Adrenal gland (tissue), 12 donors: ENCODE measurements around the gene GNB1L. TPM values are rescaled to one million over a fixed set of nuclear protein-coding genes. Genes with fewer than 3 reads are reported as not detected.

Experiments used
- DNase-seq, 7 donors: peaks; one replicate each; pipeline ENCODE4 v3.0.0-alpha.2; 2019 to 2020
- H3K27ac ChIP-seq, 5 donors: fragments of 200-600 bp; sonication (generic) in 4 of 5; 1 replicate in 3 of 5; 2 replicates in 2 of 5; pipeline versions ENCODE4 v1.5.1 to v1.8.0; 2016 to 2020; ENCODE audit warnings: mild to moderate bottlenecking in 1 of 5
- H3K27me3 ChIP-seq: fragments of 200-600 bp; 2 replicates; pipeline ENCODE4 v1.8.0; 2021
- H3K36me3 ChIP-seq, 2 donors: fragments of 200-600 bp; replicated peaks in 1 of 2; 1 replicate in 1 of 2; 2 replicates in 1 of 2; pipeline versions ENCODE4 v1.5.1 to v1.8.0; 2018 to 2022
- H3K4me1 ChIP-seq, 2 donors: fragments of 200-600 bp; replicated peaks in 1 of 2; 1 replicate in 1 of 2; 2 replicates in 1 of 2; pipeline versions ENCODE4 v1.5.1 to v1.8.0; 2018 to 2021
- H3K4me3 ChIP-seq, 4 donors: fragments of 200-600 bp; sonication (generic) in 3 of 4; one replicate each; pipeline ENCODE4 v1.5.1; 2016 to 2018
- H3K9me3 ChIP-seq, 3 donors: fragments of 200-600 bp; sonication (generic) in 1 of 3; replicated peaks in 1 of 3; 1 replicate in 2 of 3; 2 replicates in 1 of 3; pipeline versions ENCODE4 v1.5.1 to v1.8.0; 2016 to 2021
- POLR2A ChIP-seq, 2 donors: fragments of 450-650 bp; IDR thresholded peaks; one replicate each; pipeline ENCODE4 v1.6.1; 2017; ENCODE audit warnings: antibody characterized with exemption in 2 of 2, mild to moderate bottlenecking in 2 of 2, moderate library complexity in 1 of 2
- WGBS, 4 donors: extraction: QIAGEN DNeasy Blood & Tissue Kit in 2 of 4; methylation state at CpG; one replicate each; pipeline versions ENCODE4 v1.1.5 to v1.1.7; 2013 to 2017; 5-methylcytosine and 5-hydroxymethylcytosine counted together
- intact Hi-C, 2 donors: fragments of 100-400 bp; cut with DNase I; formaldehyde crosslinking; loops; one replicate each; pipeline versions ENCODE4 v1.14.1 to v1.15.0; 2022 to 2023
- polyA plus RNA-seq, 3 donors: library from polyadenylated mRNA; stranded (reverse); fragments of 200-250 nt in 2 of 3; fragments of 350-450 nt in 1 of 3; fragmentation: Illumina TruSeq in 1 of 3; extraction: RNeasy Lipid Tissue Mini Kit (QIAGEN cat#74804) in 1 of 3; gene quantifications; one replicate each; pipeline ENCODE4 v1.2.3, GENCODE V29; 2013 to 2014
- total RNA-seq, 9 donors: library from RNA; depleted of rRNA in 4 of 9; stranded (reverse); fragments of >200 nt in 4 of 9; fragments of 120-200 nt in 1 of 9; fragmentation: NEBNext Ultra II Directional in 1 of 9; extraction: Animal tissue kit (Norgen Biotek cat#: 25700) in 1 of 9; gene quantifications; one replicate each; pipeline versions ENCODE4 v1.1.0 to v1.2.4, GENCODE V29; 2013 to 2023
- TF ChIP-seq, protein P1 (sequence below), 6 experiments: fragments of 450-650 bp in 4 of 6; fragments of 200-600 bp in 2 of 6; sonication (generic) in 1 of 6; IDR thresholded peaks; 1 replicate in 5 of 6; 2 replicates in 1 of 6; pipeline versions ENCODE4 v1.5.1 to v1.8.0; 2016 to 2021; ENCODE audit warnings: antibody characterized with exemption in 6 of 6, mild to moderate bottlenecking in 2 of 6, moderate library complexity in 1 of 6
- donor health status: healthy with polysubstance abuse.
- donor health status: Bipolar disorder and iron deficiency.
- donor health status: DM: yes; HTN: yes; CAD: no.
- donor health status: DM: no; HTN: no; CAD: no.
- donor health status: DM: no; HTN: no; CAD: no.
- donor health status: DM: yes; HTN: yes; CAD: no.

GNB1L gene
- total and polyA plus RNA-seq, 12 donors: 0.26 to 6.6 (median 4.2) TPM; not detected in 1

DNA sequence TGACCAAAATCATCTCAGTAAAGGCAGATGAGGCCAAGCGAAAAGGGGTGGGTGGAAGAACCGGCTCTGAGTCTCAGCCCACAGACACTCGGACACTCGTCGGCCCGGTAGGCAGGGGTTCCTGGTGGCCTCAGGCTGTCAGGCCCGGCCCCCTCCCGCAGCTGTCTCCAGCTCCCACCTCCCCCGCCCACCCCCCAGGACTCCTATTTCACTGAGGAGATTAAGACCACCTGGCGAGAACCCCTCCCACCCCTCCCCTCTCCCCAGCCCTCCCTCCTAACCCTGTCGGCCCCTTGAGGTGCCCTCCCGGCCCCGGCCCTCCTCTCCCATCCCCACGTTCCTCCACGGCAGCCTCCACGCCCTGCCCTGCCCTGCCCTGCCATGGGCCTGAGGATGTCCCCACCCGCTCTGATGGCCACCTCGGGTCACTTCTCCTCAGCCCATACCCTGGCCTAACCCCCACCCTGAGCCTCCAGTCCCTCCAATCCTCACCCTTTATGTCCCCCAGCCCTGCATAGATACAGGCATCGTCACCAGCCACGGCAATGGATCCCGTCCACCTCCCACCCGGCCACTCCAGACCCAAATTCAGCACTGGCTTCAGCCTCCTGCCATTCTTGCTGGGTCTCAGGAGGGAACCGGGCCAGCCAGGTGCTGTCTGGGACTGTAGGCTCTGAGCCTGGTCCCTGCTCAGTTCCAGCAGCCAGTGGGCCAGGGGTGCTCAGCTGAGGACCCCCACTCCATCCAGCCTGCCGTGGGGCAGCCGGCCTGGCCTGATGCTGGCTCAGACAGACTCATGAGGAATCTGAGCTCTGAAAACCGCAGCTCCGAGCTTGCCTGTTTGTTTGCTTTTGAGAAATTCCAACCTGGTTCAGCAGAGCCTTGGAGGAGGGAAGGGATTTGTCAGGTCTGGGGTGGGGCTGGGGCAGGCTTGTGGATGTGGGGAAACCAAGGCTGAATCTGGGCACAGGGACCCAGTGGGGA, 103.9 kb downstream of the GNB1L start:
- peaks cover 23% of the 10 kb centered on the region for H3K27me3 ChIP-seq
- TF ChIP-seq, protein P1, sequence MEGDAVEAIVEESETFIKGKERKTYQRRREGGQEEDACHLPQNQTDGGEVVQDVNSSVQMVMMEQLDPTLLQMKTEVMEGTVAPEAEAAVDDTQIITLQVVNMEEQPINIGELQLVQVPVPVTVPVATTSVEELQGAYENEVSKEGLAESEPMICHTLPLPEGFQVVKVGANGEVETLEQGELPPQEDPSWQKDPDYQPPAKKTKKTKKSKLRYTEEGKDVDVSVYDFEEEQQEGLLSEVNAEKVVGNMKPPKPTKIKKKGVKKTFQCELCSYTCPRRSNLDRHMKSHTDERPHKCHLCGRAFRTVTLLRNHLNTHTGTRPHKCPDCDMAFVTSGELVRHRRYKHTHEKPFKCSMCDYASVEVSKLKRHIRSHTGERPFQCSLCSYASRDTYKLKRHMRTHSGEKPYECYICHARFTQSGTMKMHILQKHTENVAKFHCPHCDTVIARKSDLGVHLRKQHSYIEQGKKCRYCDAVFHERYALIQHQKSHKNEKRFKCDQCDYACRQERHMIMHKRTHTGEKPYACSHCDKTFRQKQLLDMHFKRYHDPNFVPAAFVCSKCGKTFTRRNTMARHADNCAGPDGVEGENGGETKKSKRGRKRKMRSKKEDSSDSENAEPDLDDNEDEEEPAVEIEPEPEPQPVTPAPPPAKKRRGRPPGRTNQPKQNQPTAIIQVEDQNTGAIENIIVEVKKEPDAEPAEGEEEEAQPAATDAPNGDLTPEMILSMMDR (IDR thresholded peaks at IDR 0.05): no peak
- TF ChIP-seq POLR2A (IDR thresholded peaks at IDR 0.05): no peak
- no peak for DNase-seq
- H3K36me3 ChIP-seq: no peaks in the 10 kb centered on the region
- H3K4me3 ChIP-seq: no peak overlapping the region
- H3K27ac ChIP-seq: no peak overlapping the region
- intact Hi-C loops: no loop called here
- 71 to 79% (median 76%) methylated on average over 12 to 27 of the region's 27 CpGs for WGBS, 4 donors
- H3K9me3 ChIP-seq: no peaks in the 10 kb centered on the region
- H3K4me1 ChIP-seq: no peaks in the 10 kb centered on the region

DNA sequence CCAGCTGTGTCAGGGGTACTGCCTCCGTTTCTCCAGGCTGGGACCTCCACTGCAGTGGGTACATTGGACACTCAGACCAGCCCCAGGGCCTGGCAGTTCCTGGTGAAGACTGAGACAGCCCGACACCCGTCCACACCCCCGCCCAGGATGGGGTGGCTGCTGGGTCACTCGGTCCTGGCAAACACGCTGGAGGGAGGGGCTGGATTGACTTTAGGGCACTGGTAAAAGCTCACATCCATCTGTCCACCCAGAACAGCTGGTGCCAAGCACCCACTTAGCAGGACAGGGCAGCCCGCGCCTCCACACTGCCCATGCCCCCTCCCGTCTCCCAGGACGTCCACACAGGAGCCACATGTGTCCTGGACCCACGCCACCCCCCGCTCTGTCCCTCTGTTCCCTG, 104.8 kb downstream of the GNB1L start:
- no peak for TF ChIP-seq POLR2A (IDR thresholded peaks at IDR 0.05)
- TF ChIP-seq, protein P1 (IDR thresholded peaks at IDR 0.05): no peak
- Histone ChIP-seq H3K9me3 (no peaks in the 10 kb centered on the region), H3K27ac (no peak overlapping the region), H3K4me3 (no peak overlapping the region), H3K36me3 (no peaks in the 10 kb centered on the region), H3K27me3 (peaks cover 14% of the 10 kb centered on the region), H3K4me1 (no peaks in the 10 kb centered on the region)
- DNase-seq: no peak
- 73 to 95% (median 83%) methylated on average over 4 to 12 of the region's 12 CpGs for WGBS, 4 donors
- intact Hi-C loops: no loop called here

DNA sequence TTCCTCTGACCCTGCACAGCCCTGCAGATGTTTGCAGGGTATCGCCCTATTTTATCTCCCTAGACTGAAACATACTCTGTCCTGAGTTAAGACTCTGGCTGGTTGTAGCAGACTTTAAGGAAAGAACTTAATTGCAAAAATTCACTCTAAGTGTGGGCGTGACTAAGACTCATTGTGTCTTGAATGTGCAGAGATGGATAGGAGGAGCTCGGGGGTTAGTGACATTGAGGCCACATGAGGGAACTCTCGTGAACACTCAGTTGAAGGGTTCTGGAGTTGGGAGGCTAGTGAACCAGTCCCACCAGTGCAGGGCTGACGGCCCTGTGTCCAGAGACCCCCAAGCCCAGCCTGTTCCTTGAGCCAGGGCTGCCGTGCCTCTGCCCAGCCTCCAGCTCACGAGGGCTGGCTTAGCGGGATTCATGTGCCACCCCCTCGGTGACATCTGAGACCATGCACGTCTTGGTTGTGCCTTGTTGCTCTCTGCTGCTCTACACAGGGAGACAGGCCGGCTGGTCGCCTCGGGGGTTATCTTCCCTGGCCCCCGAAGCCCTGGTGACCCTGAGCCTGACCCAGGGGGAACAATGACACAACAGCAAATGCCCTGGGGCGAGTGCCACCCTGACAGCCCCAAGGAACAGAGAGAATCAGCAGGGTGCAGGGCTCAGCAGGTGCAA, 105.5 kb downstream of the GNB1L start:
- WGBS, 4 donors: 70 to 80% (median 75%) methylated on average over 11 to 15 of the region's 15 CpGs
- H3K27me3 ChIP-seq: peaks cover 7% of the 10 kb centered on the region
- no peak overlapping the region for H3K27ac ChIP-seq
- intact Hi-C loops: no loop called here
- TF ChIP-seq POLR2A (IDR thresholded peaks at IDR 0.05): no peak
- TF ChIP-seq, protein P1 (IDR thresholded peaks at IDR 0.05): no peak
- no peaks in the 10 kb centered on the region for H3K4me1 ChIP-seq
- no peak for DNase-seq
- H3K36me3 ChIP-seq: no peaks in the 10 kb centered on the region
- no peaks in the 10 kb centered on the region for H3K9me3 ChIP-seq
- H3K4me3 ChIP-seq: no peak overlapping the region

DNA sequence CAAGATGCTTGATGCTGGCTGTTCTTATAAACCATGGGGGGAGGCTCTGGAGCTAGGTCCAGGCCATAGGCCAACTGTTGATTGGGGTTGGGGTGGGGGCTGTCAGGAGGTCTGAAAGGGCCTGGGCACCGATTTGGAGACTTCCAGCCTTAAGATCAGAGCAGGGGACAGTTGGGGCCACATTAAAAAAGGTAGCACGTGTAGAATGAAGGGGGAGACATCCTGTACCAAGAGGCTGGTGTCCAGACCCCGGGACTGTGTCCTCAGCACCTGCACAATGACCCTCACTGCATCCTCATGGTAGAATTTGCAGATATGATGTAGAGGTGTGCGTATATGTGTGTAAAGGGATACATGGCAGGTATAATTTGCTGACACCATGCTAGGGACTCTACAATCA, 106.5 kb downstream of the GNB1L start:
- H3K4me1 ChIP-seq: no peaks in the 10 kb centered on the region
- TF ChIP-seq, protein P1 (IDR thresholded peaks at IDR 0.05): no peak
- no peak for TF ChIP-seq POLR2A (IDR thresholded peaks at IDR 0.05)
- DNase-seq: no peak
- intact Hi-C loops: no loop called here
- no peak overlapping the region for H3K27ac ChIP-seq
- no peak overlapping the region for H3K4me3 ChIP-seq
- WGBS, 4 donors: 66 to 73% (median 72%) methylated on average over 3 to 4 of the region's 4 CpGs
- no peaks in the 10 kb centered on the region for H3K36me3 ChIP-seq
- no peaks in the 10 kb centered on the region for H3K27me3 ChIP-seq
- no peaks in the 10 kb centered on the region for H3K9me3 ChIP-seq
